Astrocyte (in vitro differentiated cells and primary cell): ENCODE data around the gene NLGN1. TPM values are rescaled to one million over a fixed set of nuclear protein-coding genes. Genes with fewer than 3 reads are reported as not detected.

Experiments used
- DNase-seq: peaks from one replicate; pipeline ENCODE4 v3.0.0-alpha.2; 2010; ENCODE audit warnings: low read depth
- FAIRE-seq: peaks from 2 replicates; lab custom pipeline; 2011; peaks lifted over from hg19 to GRCh38; lab: Jason Lieb, UNC
- H2AFZ ChIP-seq: 2 replicates; pipeline ENCODE4 v1.6.0; 2012; ENCODE audit warnings: low read depth, low read length, inconsistent platforms
- H3K27ac ChIP-seq: 2 replicates; pipeline ENCODE4 v1.5.1; 2011; ENCODE audit warnings: low read depth, low read length, inconsistent platforms
- H3K27me3 ChIP-seq: 2 replicates; pipeline ENCODE4 v1.6.0; 2011; ENCODE audit warnings: low read length, inconsistent platforms; ENCODE audit not compliant: insufficient read depth
- H3K36me3 ChIP-seq: 2 replicates; pipeline ENCODE4 v1.5.1; 2011; ENCODE audit warnings: low read length, inconsistent platforms; ENCODE audit not compliant: insufficient read depth
- H3K4me1 ChIP-seq: 2 replicates; pipeline ENCODE4 v1.5.1; 2011; ENCODE audit warnings: low read length, inconsistent platforms; ENCODE audit not compliant: insufficient read depth
- H3K4me2 ChIP-seq: 2 replicates; pipeline ENCODE4 v1.6.0; 2012; ENCODE audit warnings: low read length, inconsistent platforms
- H3K4me3 ChIP-seq: 2 replicates; pipeline ENCODE4 v1.5.1; 2011; ENCODE audit warnings: low read depth, mild to moderate bottlenecking, low read length, inconsistent platforms; ENCODE audit not compliant: insufficient read depth
- H3K79me2 ChIP-seq: 2 replicates; pipeline ENCODE4 v1.6.0; 2012; ENCODE audit warnings: mild to moderate bottlenecking, low read length, inconsistent platforms; ENCODE audit not compliant: insufficient read depth
- H3K9ac ChIP-seq: 2 replicates; pipeline ENCODE4 v1.6.0; 2012; ENCODE audit warnings: mild to moderate bottlenecking, low read length, inconsistent platforms
- H3K9me3 ChIP-seq: 2 replicates; pipeline ENCODE4 v1.5.1; 2012; ENCODE audit warnings: low read depth, mild to moderate bottlenecking, low read length, inconsistent platforms; ENCODE audit not compliant: insufficient read depth
- H4K20me1 ChIP-seq: 2 replicates; pipeline ENCODE4 v1.6.0; 2012; ENCODE audit warnings: low read length, inconsistent platforms; ENCODE audit not compliant: insufficient read depth
- H3K27ac Mint-ChIP-seq: one replicate; pipeline ENCODE4 v1.8.0; 2021; ENCODE audit warnings: mild to moderate bottlenecking, mixed read lengths; ENCODE audit not compliant: unreplicated experiment
- H3K27me3 Mint-ChIP-seq: one replicate; pipeline ENCODE4 v1.8.0; 2021; ENCODE audit warnings: low read depth, mixed read lengths; ENCODE audit not compliant: unreplicated experiment
- H3K36me3 Mint-ChIP-seq: one replicate; pipeline ENCODE4 v1.8.0; 2021; ENCODE audit warnings: low read depth, mixed read lengths; ENCODE audit not compliant: unreplicated experiment
- H3K4me1 Mint-ChIP-seq: one replicate; pipeline ENCODE4 v1.8.0; 2021; ENCODE audit warnings: low read depth, mixed read lengths; ENCODE audit not compliant: unreplicated experiment
- H3K4me3 Mint-ChIP-seq: one replicate; pipeline ENCODE4 v1.8.0; 2021; ENCODE audit warnings: mild to moderate bottlenecking, moderate library complexity, mixed read lengths; ENCODE audit not compliant: unreplicated experiment
- H3K9me3 Mint-ChIP-seq: one replicate; pipeline ENCODE4 v1.8.0; 2021; ENCODE audit warnings: mild to moderate bottlenecking, mixed read lengths; ENCODE audit not compliant: unreplicated experiment
- CTCF ChIP-seq: IDR thresholded peaks from 2 replicates; pipeline ENCODE4 v1.5.1; 2011; ENCODE audit warnings: low read depth, mild to moderate bottlenecking, inconsistent platforms, low read length, moderate library complexity; ENCODE audit not compliant: insufficient read depth
- EZH2 ChIP-seq: IDR thresholded peaks from 2 replicates; pipeline ENCODE4 v1.6.1; 2012; ENCODE audit warnings: mild to moderate bottlenecking, low read length, inconsistent platforms; ENCODE audit not compliant: insufficient read depth
- total RNA-seq: library from RNA; stranded (reverse); gene quantifications from 2 replicates; pipeline ENCODE4 v1.2.1, GENCODE V29; 2021

NLGN1 gene
- total RNA-seq, 1 donor from 2014 or later, result 1.2 TPM

GRCh38 chr3:173429076-173429475 lies 31.5 kb downstream of the NLGN1 start:
- Histone ChIP-seq H3K9ac (no peak overlapping the region), H3K27me3 (no peaks in the 10 kb centered on the region), H2AFZ (no peak overlapping the region), H3K36me3 (no peaks in the 10 kb centered on the region), H3K9me3 (no peaks in the 10 kb centered on the region), H3K4me3 (no peak overlapping the region), H3K27ac (no peak overlapping the region), H3K79me2 (no peaks in the 10 kb centered on the region), H3K4me1 (no peaks in the 10 kb centered on the region), H4K20me1 (no peaks in the 10 kb centered on the region), H3K4me2 (no peak overlapping the region)
- Mint-ChIP-seq H3K9me3 (peaks cover 8% of the 10 kb centered on the region), H3K4me3 (no peak overlapping the region), H3K36me3 (no peaks in the 10 kb centered on the region), H3K4me1 (no peaks in the 10 kb centered on the region), H3K27me3 (no peaks in the 10 kb centered on the region), H3K27ac (no peak overlapping the region)
- DNase-seq (no peak), FAIRE-seq (no peak)
- TF ChIP-seq EZH2 (no peak), CTCF (no peak)

GRCh38 chr3:173429527-173429926 lies 32.0 kb downstream of the NLGN1 start:
- no peaks in the 10 kb centered on the region for H3K9me3 ChIP-seq
- no peaks in the 10 kb centered on the region for H3K27me3 Mint-ChIP-seq
- TF ChIP-seq CTCF (no peak), EZH2 (no peak)
- no peaks in the 10 kb centered on the region for H4K20me1 ChIP-seq
- H3K4me1 Mint-ChIP-seq, result no peaks in the 10 kb centered on the region
- H3K27ac Mint-ChIP-seq, result no peak overlapping the region
- FAIRE-seq, result no peak
- no peaks in the 10 kb centered on the region for H3K79me2 ChIP-seq
- no peak overlapping the region for H3K4me3 Mint-ChIP-seq
- H3K27ac ChIP-seq, result no peak overlapping the region
- no peak for DNase-seq
- H3K4me2 ChIP-seq, result no peak overlapping the region
- no peaks in the 10 kb centered on the region for H3K27me3 ChIP-seq
- no peak overlapping the region for H3K9ac ChIP-seq
- H3K36me3 ChIP-seq, result no peaks in the 10 kb centered on the region
- no peak overlapping the region for H2AFZ ChIP-seq
- peaks cover 8% of the 10 kb centered on the region for H3K9me3 Mint-ChIP-seq
- H3K36me3 Mint-ChIP-seq, result no peaks in the 10 kb centered on the region
- H3K4me3 ChIP-seq, result no peak overlapping the region
- no peaks in the 10 kb centered on the region for H3K4me1 ChIP-seq

- Mint-ChIP-seq H3K36me3 (no peaks in the 10 kb centered on the region), H3K9me3 (peaks cover 7% of the 10 kb centered on the region), H3K27ac (no peak overlapping the region), H3K27me3 (no peaks in the 10 kb centered on the region), H3K4me1 (no peaks in the 10 kb centered on the region), H3K4me3 (no peak overlapping the region)
- FAIRE-seq (no peak), DNase-seq (no peak)
- Histone ChIP-seq H3K27me3 (no peaks in the 10 kb centered on the region), H3K27ac (no peak overlapping the region), H3K36me3 (no peaks in the 10 kb centered on the region), H3K4me1 (no peaks in the 10 kb centered on the region), H2AFZ (no peak overlapping the region), H3K9ac (no peak overlapping the region), H3K4me2 (no peak overlapping the region), H4K20me1 (no peaks in the 10 kb centered on the region), H3K9me3 (no peaks in the 10 kb centered on the region), H3K4me3 (no peak overlapping the region), H3K79me2 (no peaks in the 10 kb centered on the region)
- TF ChIP-seq CTCF, result no peak
- no peak for TF ChIP-seq EZH2
Measured at GRCh38 chr3:173430576-173430975, 33.0 kb downstream of the NLGN1 start.
